Measurements from ENCODE around the gene ARHGEF9.
A peak's percentile ranks its signal among the peaks of the same experiment; 100 is the strongest.
"Not testable (repeated sequence)": the region's sequence is repeated elsewhere in the genome, so short reads cannot be mapped to it uniquely, and the experiment has no call there.

Gene ARHGEF9

DNA sequence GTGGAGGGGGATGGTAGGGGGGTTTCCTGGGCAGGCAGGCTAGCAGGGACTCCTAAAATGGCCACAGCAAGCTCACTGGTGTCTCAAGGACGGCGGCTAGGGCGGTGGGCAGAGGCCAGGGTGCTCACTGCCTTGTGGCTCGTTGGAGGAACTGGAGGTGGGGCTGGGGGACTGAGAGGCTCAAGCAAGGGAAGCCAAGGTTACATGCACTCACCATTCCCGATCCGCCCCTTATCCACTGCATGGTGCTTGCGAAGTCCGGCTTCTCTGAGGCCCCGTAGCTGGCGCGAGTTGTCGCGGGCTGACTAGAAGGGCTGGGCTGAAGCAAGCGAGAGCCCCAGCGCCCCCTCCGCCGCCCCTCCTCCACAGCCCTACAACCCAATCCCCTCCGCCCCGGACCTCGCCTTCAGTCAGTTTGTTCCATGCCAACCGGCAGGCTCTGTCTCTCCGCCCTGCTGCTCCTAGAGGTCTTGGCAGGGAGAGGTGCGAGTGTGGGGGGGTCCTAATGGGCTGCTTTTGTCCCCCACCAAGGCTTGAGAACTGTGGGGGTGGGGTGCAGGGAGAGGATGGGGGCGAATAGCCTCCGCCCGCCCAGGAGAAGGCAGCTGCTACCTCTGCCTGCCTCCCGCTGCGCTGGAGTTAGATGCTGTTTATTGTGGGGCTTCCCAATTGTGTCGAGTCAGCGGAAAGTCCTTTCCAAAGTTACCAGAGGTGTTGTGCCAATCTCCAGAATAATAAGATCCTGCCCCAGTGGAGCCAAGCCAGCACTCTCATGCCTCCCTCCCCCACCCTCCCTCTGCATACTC lies at the start of gene ARHGEF9:
TSS of gene ARHGEF9 (minus strand) at position 313 of the 806 bp plus-strand sequence. CDS start at position 244, 69 bp downstream.
- peak within 1 kb of the TSS; percentile 86 for H3K27ac ChIP-seq (ENCODE audit: low read depth, low read length)
- peaks cover 2% of the 10 kb centered on the region; the same call in 1 of the 2 replicates for H3K36me3 ChIP-seq (ENCODE audit: control insufficient read depth, insufficient read depth, low read length)
- H3K9ac ChIP-seq (ENCODE audit: low read depth, low read length) = peak within 1 kb of the TSS; percentile 74
- H3K9me3 ChIP-seq (ENCODE audit: control insufficient read depth, insufficient read depth, low read length) = peaks cover 46% of the 10 kb centered on the region
- no peaks in the 10 kb centered on the region for H3K27me3 ChIP-seq (ENCODE audit: control insufficient read depth, insufficient read depth, low read length)
- H3K4me3 ChIP-seq (ENCODE audit: low read depth, low read length) = peak within 1 kb of the TSS; percentile 68
- 0 out of 2 replicates have a peak, but pooled peaks cover 5% of the 10 kb centered on the region for H3K4me1 ChIP-seq (ENCODE audit: control insufficient read depth, insufficient read depth, low read length)

DNA sequence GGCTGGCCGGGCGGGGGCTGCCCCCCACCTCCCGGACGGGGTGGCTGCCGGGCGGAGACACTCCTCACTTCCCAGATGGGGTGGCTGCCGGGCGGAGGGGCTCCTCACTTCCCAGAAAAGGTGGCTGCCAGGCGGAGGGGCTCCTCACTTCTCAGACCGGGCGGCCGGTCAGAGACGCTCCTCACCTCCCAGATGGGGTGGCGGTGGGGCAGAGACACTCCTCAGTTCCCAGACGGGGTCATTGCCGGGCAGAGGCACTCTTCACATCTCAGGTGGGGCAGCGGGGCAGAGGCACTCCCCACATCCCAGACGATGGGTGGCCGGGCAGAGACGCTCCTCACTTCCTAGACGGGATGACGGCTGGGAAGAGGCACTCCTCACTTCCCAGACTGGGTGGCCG lies 40.4 kb upstream of the ARHGEF9 start:
- not testable (repeated sequence) for H3K9ac ChIP-seq (ENCODE audit: low read depth, low read length); H3K27ac ChIP-seq (ENCODE audit: low read depth, low read length); H3K36me3 ChIP-seq (ENCODE audit: control insufficient read depth, insufficient read depth, low read length); H3K27me3 ChIP-seq (ENCODE audit: control insufficient read depth, insufficient read depth, low read length); H3K4me3 ChIP-seq (ENCODE audit: low read depth, low read length); H3K4me1 ChIP-seq (ENCODE audit: control insufficient read depth, insufficient read depth, low read length)
- peaks cover 68% of the 10 kb centered on the region for H3K9me3 ChIP-seq (ENCODE audit: control insufficient read depth, insufficient read depth, low read length)

DNA sequence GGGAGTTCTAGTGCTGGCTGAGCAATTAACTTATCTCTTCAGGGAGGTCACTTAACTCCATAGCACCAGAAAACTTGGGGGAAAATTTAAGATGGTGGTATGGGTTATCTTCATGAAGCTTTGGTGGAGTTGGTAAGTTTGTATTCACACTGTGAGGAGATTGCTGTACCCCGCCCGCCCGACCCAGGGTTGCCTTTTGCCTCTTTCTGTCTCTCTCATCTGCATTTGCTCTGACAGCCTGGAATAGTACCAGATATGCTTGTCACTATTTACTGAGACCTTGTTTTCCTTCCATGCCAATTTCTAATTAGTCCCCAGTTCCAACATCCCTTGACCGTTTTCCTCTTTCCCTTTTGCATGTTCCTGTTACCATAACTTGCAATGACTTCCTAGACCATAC lies 33.1 kb upstream of the ARHGEF9 start:
- no peaks in the 10 kb centered on the region for H3K36me3 ChIP-seq (ENCODE audit: control insufficient read depth, insufficient read depth, low read length)
- H3K27ac ChIP-seq (ENCODE audit: low read depth, low read length) = no peak overlapping the region
- H3K4me1 ChIP-seq (ENCODE audit: control insufficient read depth, insufficient read depth, low read length) = no peaks in the 10 kb centered on the region
- H3K27me3 ChIP-seq (ENCODE audit: control insufficient read depth, insufficient read depth, low read length) = no peaks in the 10 kb centered on the region
- no peak overlapping the region for H3K9ac ChIP-seq (ENCODE audit: low read depth, low read length)
- no peak overlapping the region for H3K4me3 ChIP-seq (ENCODE audit: low read depth, low read length)
- H3K9me3 ChIP-seq (ENCODE audit: control insufficient read depth, insufficient read depth, low read length) = peaks cover 51% of the 10 kb centered on the region

DNA sequence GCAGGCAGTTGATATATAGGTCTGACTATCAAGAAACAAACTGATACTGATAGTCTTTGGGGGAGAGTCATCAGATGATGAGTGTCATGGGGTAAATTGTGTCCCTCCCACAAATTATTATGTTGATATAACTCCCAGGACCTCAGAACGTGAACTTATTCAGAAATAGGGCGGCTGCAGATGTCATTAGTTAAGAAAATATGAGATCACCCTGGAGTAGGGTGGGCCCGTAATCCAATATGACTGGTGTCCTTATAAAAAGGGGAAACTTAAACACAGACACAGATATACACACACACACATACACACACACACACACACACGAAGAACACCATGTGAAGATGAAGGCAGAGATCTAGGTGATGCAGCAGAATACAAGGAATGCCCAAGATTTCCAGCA lies 32.7 kb upstream of the ARHGEF9 start:
- H3K27ac ChIP-seq (ENCODE audit: low read depth, low read length) = no peak overlapping the region
- peaks cover 51% of the 10 kb centered on the region for H3K9me3 ChIP-seq (ENCODE audit: control insufficient read depth, insufficient read depth, low read length)
- no peak overlapping the region for H3K9ac ChIP-seq (ENCODE audit: low read depth, low read length)
- no peak overlapping the region for H3K4me3 ChIP-seq (ENCODE audit: low read depth, low read length)
- no peaks in the 10 kb centered on the region for H3K36me3 ChIP-seq (ENCODE audit: control insufficient read depth, insufficient read depth, low read length)
- no peaks in the 10 kb centered on the region for H3K4me1 ChIP-seq (ENCODE audit: control insufficient read depth, insufficient read depth, low read length)
- no peaks in the 10 kb centered on the region for H3K27me3 ChIP-seq (ENCODE audit: control insufficient read depth, insufficient read depth, low read length)

DNA sequence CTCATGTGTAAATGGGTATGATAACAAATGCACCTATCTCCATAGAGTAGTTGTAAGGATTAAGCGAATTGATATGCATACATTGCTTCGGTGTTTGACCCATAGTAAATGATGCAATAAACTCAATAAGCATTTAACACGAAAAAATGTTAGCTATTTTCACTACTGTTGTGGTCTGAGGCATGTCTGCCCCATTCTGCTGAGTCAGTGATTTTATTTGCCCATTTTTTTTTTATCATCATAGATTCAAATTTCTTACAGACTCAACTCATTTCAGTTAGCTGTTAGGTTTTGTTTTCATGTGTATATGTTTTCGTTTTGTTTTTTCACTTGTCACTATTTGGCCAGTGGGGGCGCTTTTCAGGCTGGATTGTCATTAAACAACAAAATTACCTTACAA lies 27.8 kb upstream of the ARHGEF9 start:
- H3K27me3 ChIP-seq (ENCODE audit: control insufficient read depth, insufficient read depth, low read length) = no peaks in the 10 kb centered on the region
- no peaks in the 10 kb centered on the region for H3K4me1 ChIP-seq (ENCODE audit: control insufficient read depth, insufficient read depth, low read length)
- H3K9ac ChIP-seq (ENCODE audit: low read depth, low read length) = no peak overlapping the region
- no peak overlapping the region for H3K27ac ChIP-seq (ENCODE audit: low read depth, low read length)
- peaks cover 37% of the 10 kb centered on the region for H3K9me3 ChIP-seq (ENCODE audit: control insufficient read depth, insufficient read depth, low read length)
- no peak overlapping the region for H3K4me3 ChIP-seq (ENCODE audit: low read depth, low read length)
- H3K36me3 ChIP-seq (ENCODE audit: control insufficient read depth, insufficient read depth, low read length) = no peaks in the 10 kb centered on the region

DNA sequence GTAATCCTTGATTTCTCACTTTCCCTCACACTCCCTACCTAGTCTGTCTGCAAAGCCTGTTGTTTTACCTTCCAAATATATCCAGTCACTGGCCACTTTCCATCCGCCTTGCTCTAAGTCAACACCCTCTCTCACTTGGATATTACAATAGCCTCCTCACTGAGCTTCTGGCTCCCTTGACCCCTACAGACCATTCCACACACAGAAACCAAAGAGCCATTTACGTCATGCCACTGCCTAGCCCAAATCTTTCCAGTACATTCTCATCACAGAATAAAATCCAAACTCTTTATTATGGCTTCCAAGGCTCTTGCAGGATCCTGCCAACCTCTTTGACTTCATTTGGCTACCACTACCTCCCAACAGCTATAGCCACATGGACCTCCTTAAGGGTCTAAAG lies 25.7 kb upstream of the ARHGEF9 start:
- Histone ChIP-seq H3K9me3 (ENCODE audit: control insufficient read depth, insufficient read depth, low read length) (peaks cover 36% of the 10 kb centered on the region), H3K4me3 (ENCODE audit: low read depth, low read length) (no peak overlapping the region), H3K9ac (ENCODE audit: low read depth, low read length) (no peak overlapping the region), H3K4me1 (ENCODE audit: control insufficient read depth, insufficient read depth, low read length) (no peaks in the 10 kb centered on the region), H3K27ac (ENCODE audit: low read depth, low read length) (no peak overlapping the region), H3K27me3 (ENCODE audit: control insufficient read depth, insufficient read depth, low read length) (no peaks in the 10 kb centered on the region), H3K36me3 (ENCODE audit: control insufficient read depth, insufficient read depth, low read length) (no peaks in the 10 kb centered on the region)

DNA sequence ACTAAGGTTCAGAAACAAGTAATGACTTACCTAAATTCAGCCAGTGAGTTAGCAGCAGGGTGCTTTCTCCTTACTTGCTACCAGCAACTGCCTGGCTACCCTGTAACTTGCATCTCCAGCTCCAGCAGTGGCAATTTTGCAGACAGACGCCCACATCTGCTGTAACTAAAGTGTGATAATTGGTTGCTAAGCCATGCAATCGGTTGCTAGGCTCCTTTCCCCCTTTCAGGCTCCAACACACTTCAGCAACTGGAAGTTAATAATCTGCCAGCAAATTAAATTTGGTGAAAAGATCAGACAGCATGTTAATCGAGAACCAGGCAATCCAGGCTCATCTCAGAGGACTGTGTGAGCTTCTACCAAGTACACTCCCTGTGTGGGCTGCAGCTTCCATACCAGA lies 24.2 kb upstream of the ARHGEF9 start:
- H3K9ac ChIP-seq (ENCODE audit: low read depth, low read length) = no peak overlapping the region
- no peaks in the 10 kb centered on the region for H3K27me3 ChIP-seq (ENCODE audit: control insufficient read depth, insufficient read depth, low read length)
- peaks cover 32% of the 10 kb centered on the region for H3K9me3 ChIP-seq (ENCODE audit: control insufficient read depth, insufficient read depth, low read length)
- H3K4me1 ChIP-seq (ENCODE audit: control insufficient read depth, insufficient read depth, low read length) = no peaks in the 10 kb centered on the region
- H3K36me3 ChIP-seq (ENCODE audit: control insufficient read depth, insufficient read depth, low read length) = no peaks in the 10 kb centered on the region
- H3K27ac ChIP-seq (ENCODE audit: low read depth, low read length) = no peak overlapping the region
- H3K4me3 ChIP-seq (ENCODE audit: low read depth, low read length) = no peak overlapping the region

DNA sequence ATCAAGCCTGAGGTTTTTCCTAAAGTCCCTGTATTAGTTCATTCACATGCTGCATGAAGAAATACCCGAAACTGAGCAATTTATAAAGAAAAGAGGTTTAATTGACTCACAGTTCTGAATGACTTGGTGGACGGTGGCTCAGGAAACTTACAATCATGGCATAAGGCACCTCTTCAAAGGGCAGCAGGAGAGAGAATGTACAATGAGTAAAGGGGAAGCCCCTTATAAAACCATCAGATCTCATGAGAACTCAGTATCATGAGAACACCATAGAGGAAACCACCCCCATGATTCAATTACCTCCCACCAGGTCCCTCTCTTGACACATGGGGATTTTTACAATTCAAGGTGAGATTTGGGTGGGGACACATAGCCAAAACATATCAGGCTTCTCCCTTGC lies 10.4 kb upstream of the ARHGEF9 start:
- H3K9ac ChIP-seq (ENCODE audit: low read depth, low read length); H3K36me3 ChIP-seq (ENCODE audit: control insufficient read depth, insufficient read depth, low read length); H3K27me3 ChIP-seq (ENCODE audit: control insufficient read depth, insufficient read depth, low read length); H3K27ac ChIP-seq (ENCODE audit: low read depth, low read length); H3K4me3 ChIP-seq (ENCODE audit: low read depth, low read length); H3K4me1 ChIP-seq (ENCODE audit: control insufficient read depth, insufficient read depth, low read length): not testable (repeated sequence)
- peaks cover 33% of the 10 kb centered on the region for H3K9me3 ChIP-seq (ENCODE audit: control insufficient read depth, insufficient read depth, low read length)

DNA sequence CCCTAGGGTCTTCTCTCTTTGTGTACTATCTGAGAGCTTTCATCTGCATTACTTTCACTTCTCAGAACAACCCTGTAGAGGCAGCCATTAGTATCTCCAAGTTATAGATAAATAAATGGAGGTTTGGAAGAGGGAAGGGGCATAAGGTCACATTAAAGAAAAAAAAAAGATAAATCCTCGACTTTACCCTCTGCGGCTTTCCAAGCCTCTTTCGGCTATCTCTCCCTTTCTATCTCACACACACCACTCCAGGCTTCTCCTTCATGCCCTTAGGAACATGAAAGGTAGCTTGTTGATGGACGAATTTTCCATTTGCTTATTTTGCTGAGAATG lies 660 bp upstream of the ARHGEF9 start:
- peak overlapping the region; percentile 86 for H3K27ac ChIP-seq (ENCODE audit: low read depth, low read length)
- H3K9ac ChIP-seq (ENCODE audit: low read depth, low read length) = no peak overlapping the region; the same call in 1 of the 2 replicates
- H3K4me1 ChIP-seq (ENCODE audit: control insufficient read depth, insufficient read depth, low read length) = 0 out of 2 replicates have a peak, but pooled peaks cover 5% of the 10 kb centered on the region
- peak overlapping the region; percentile 68 for H3K4me3 ChIP-seq (ENCODE audit: low read depth, low read length)
- H3K27me3 ChIP-seq (ENCODE audit: control insufficient read depth, insufficient read depth, low read length) = no peaks in the 10 kb centered on the region
- peaks cover 41% of the 10 kb centered on the region for H3K9me3 ChIP-seq (ENCODE audit: control insufficient read depth, insufficient read depth, low read length)
- 0 out of 2 replicates have a peak, but pooled peaks cover 2% of the 10 kb centered on the region for H3K36me3 ChIP-seq (ENCODE audit: control insufficient read depth, insufficient read depth, low read length)

DNA sequence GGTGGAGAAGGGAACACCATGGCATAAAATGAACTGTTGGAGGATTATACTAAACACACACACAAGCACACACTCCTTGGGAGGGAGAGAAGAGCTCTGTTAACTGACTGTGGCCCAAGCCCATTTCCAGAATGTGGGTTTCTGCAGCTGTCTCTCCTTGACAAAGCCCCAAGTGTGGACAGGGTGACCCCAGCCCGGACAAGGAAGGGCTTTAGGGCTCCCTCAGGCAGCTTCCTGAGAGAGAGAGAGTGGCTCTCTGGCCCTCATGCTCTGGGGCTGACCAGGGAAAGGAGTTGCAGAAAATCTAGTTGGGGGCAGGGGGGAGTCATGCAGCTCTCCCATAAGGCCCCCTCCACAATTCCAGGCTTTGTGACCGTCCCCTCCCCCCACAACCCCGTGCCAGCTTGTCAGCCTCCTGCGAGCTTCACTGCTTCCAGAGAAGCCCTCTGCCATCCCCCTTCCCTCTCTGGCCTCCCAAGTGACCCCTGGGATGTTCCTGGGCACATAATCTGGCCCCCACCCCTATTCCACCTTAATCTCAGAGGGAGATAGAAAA lies 590 bp downstream of the ARHGEF9 start:
- Histone ChIP-seq H3K27me3 (ENCODE audit: control insufficient read depth, insufficient read depth, low read length) (no peaks in the 10 kb centered on the region), H3K9ac (ENCODE audit: low read depth, low read length) (peak overlapping the region; percentile 74), H3K4me3 (ENCODE audit: low read depth, low read length) (peak overlapping the region; percentile 68), H3K27ac (ENCODE audit: low read depth, low read length) (peak overlapping the region; percentile 86), H3K36me3 (ENCODE audit: control insufficient read depth, insufficient read depth, low read length) (peaks cover 2% of the 10 kb centered on the region; the same call in 1 of the 2 replicates), H3K4me1 (ENCODE audit: control insufficient read depth, insufficient read depth, low read length) (0 out of 2 replicates have a peak, but pooled peaks cover 5% of the 10 kb centered on the region), H3K9me3 (ENCODE audit: control insufficient read depth, insufficient read depth, low read length) (peaks cover 49% of the 10 kb centered on the region)

DNA sequence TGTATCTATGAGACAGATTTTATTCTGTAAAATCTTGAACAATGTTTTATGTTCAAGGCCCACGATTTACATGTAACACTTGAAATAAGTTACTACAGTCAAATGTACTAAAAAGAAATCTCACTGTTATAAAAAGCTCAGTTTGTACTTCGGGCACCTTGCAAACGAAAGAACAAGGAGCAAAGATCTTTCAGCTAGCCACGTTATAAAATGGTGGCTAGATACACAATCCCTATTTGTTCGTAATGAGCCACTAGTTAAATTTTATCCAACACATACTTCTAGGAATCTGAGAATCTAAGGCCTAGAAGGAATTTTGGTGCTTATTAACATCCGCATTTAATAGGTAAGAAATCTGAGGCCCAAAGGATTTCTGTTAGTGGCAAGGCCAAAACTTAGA lies 2.5 kb downstream of the ARHGEF9 start:
- Histone ChIP-seq H3K9me3 (ENCODE audit: control insufficient read depth, insufficient read depth, low read length) (peaks cover 53% of the 10 kb centered on the region), H3K36me3 (ENCODE audit: control insufficient read depth, insufficient read depth, low read length) (peaks cover 2% of the 10 kb centered on the region; the same call in 1 of the 2 replicates), H3K4me3 (ENCODE audit: low read depth, low read length) (no peak overlapping the region), H3K4me1 (ENCODE audit: control insufficient read depth, insufficient read depth, low read length) (0 out of 2 replicates have a peak, but pooled peaks cover 5% of the 10 kb centered on the region), H3K27me3 (ENCODE audit: control insufficient read depth, insufficient read depth, low read length) (no peaks in the 10 kb centered on the region), H3K27ac (ENCODE audit: low read depth, low read length) (no peak overlapping the region), H3K9ac (ENCODE audit: low read depth, low read length) (no peak overlapping the region)
